Activated CD4-positive, alpha-beta memory T cell treated with anti-CD3 and anti-CD28 coated beads, Interleukin-2, amount 10 ng/mL, durations not matched to agents 7 days and 5 days (primary cell): ENCODE results near the gene FADS2. TPM values are rescaled to one million over a fixed set of nuclear protein-coding genes. Genes with fewer than 3 reads are reported as not detected.
A peak's percentile ranks its signal among the peaks of the same experiment; 100 is the strongest.

Experiments
- CTCF ChIA-PET: fragments of 350-600 bp; sonication (Branson Sonifier 250); formaldehyde crosslinking; loops from one replicate; lab custom pipeline; 2021; ENCODE audit warnings: antibody characterized with exemption, inconsistent platforms; lab: Charles Lee
- POLR2A ChIA-PET: fragments of 350-600 bp; sonication (Branson Sonifier 250); formaldehyde crosslinking; loops from one replicate; lab custom pipeline; 2021; ENCODE audit warnings: antibody characterized with exemption; lab: Charles Lee
- DNase-seq: peaks from one replicate; pipeline ENCODE4 v3.0.0-alpha.2; 2020
- H3K27ac Mint-ChIP-seq: one replicate; pipeline ENCODE4 v1.8.0; 2021; ENCODE audit warnings: mild to moderate bottlenecking, mixed read lengths
- H3K27me3 Mint-ChIP-seq: one replicate; pipeline ENCODE4 v1.8.0; 2021; ENCODE audit warnings: mixed read lengths
- H3K36me3 Mint-ChIP-seq: one replicate; pipeline ENCODE4 v1.8.0; 2021; ENCODE audit warnings: low read depth, mixed read lengths
- H3K4me1 Mint-ChIP-seq: one replicate; pipeline ENCODE4 v1.8.0; 2021; ENCODE audit warnings: mixed read lengths
- H3K4me3 Mint-ChIP-seq: one replicate; pipeline ENCODE4 v1.8.0; 2021; ENCODE audit warnings: mild to moderate bottlenecking, mixed read lengths
- H3K9me3 Mint-ChIP-seq: one replicate; pipeline ENCODE4 v1.8.0; 2021; ENCODE audit warnings: mixed read lengths
- total RNA-seq, 2 experiments: library from RNA; stranded (reverse); gene quantifications; one replicate each; pipeline ENCODE4 v1.2.3, GENCODE V29; 2021

FADS2 gene
- total RNA-seq, 2 experiments from 2014 or later = 251 to 253 TPM

GRCh38 chr11:61841636-61842527 is 13.8 kb downstream of the FADS2 start:
- H3K4me1 Mint-ChIP-seq = peaks cover 2% of the 10 kb centered on the region
- no peaks in the 10 kb centered on the region for H3K9me3 Mint-ChIP-seq
- H3K36me3 Mint-ChIP-seq = peaks cover 71% of the 10 kb centered on the region
- peak overlapping the region; percentile 9 for H3K27ac Mint-ChIP-seq
- H3K27me3 Mint-ChIP-seq = no peaks in the 10 kb centered on the region
- CTCF ChIA-PET = no interaction called here
- no peak overlapping the region for H3K4me3 Mint-ChIP-seq
- no peak for DNase-seq
- POLR2A ChIA-PET = no interaction called here

GRCh38 chr11:61842528-61842820 is 14.4 kb downstream of the FADS2 start:
- no peaks in the 10 kb centered on the region for H3K27me3 Mint-ChIP-seq
- no peak overlapping the region for H3K27ac Mint-ChIP-seq
- peaks cover 76% of the 10 kb centered on the region for H3K36me3 Mint-ChIP-seq
- POLR2A ChIA-PET = no interaction called here
- DNase-seq = no peak
- H3K9me3 Mint-ChIP-seq = no peaks in the 10 kb centered on the region
- H3K4me3 Mint-ChIP-seq = no peak overlapping the region
- peaks cover 2% of the 10 kb centered on the region for H3K4me1 Mint-ChIP-seq
- CTCF ChIA-PET = no interaction called here

- no peak for DNase-seq
- ChIA-PET CTCF (interaction anchor here (0.8 kb wide), 1 partner anchor 263 kb away, joined by 5 read pairs; no protein-coding TSS in a partner anchor), POLR2A (interaction anchor here (1.1 kb wide), 1 partner anchor 11 kb away, joined by 3 read pairs; no protein-coding TSS in a partner anchor)
- Mint-ChIP-seq H3K9me3 (no peaks in the 10 kb centered on the region), H3K36me3 (peaks cover 70% of the 10 kb centered on the region), H3K27ac (no peak overlapping the region), H3K4me1 (no peaks in the 10 kb centered on the region), H3K27me3 (no peaks in the 10 kb centered on the region), H3K4me3 (no peak overlapping the region)
Measured at GRCh38 chr11:61844909-61845565, 16.9 kb downstream of the FADS2 start.

- Mint-ChIP-seq H3K36me3 (peaks cover 68% of the 10 kb centered on the region), H3K4me1 (no peaks in the 10 kb centered on the region), H3K4me3 (no peak overlapping the region), H3K9me3 (no peaks in the 10 kb centered on the region), H3K27ac (no peak overlapping the region), H3K27me3 (no peaks in the 10 kb centered on the region)
- ChIA-PET POLR2A (no interaction called here), CTCF (no interaction called here)
- DNase-seq = no peak
Measured at GRCh38 chr11:61846362-61847020, 18.4 kb downstream of the FADS2 start.

- peaks cover 66% of the 10 kb centered on the region for H3K36me3 Mint-ChIP-seq
- ChIA-PET CTCF (no interaction called here), POLR2A (interaction anchor here (0.8 to 1.1 kb wide), 2 partner anchors 32 to 55 kb away, joined by 3 to 4 read pairs; partner anchors contain the start of genes FADS1 and FEN1)
- no peak overlapping the region for H3K27ac Mint-ChIP-seq
- no peaks in the 10 kb centered on the region for H3K4me1 Mint-ChIP-seq
- H3K4me3 Mint-ChIP-seq = no peak overlapping the region
- no peaks in the 10 kb centered on the region for H3K9me3 Mint-ChIP-seq
- DNase-seq = no peak
- no peaks in the 10 kb centered on the region for H3K27me3 Mint-ChIP-seq
Measured at GRCh38 chr11:61847914-61848581, 19.9 kb downstream of the FADS2 start.

- H3K9me3 Mint-ChIP-seq = no peaks in the 10 kb centered on the region
- H3K4me1 Mint-ChIP-seq = peaks cover 1% of the 10 kb centered on the region
- no peak overlapping the region for H3K4me3 Mint-ChIP-seq
- H3K27ac Mint-ChIP-seq = no peak overlapping the region
- CTCF ChIA-PET = interaction anchor here (1.8 kb wide), 1 partner anchor 52 kb away, joined by 5 read pairs; no protein-coding TSS in a partner anchor
- DNase-seq = no peak
- POLR2A ChIA-PET = interaction anchor here (0.8 to 1.1 kb wide), 2 partner anchors 32 to 55 kb away, joined by 3 to 4 read pairs; partner anchors contain the start of genes FADS1 and FEN1
- peaks cover 64% of the 10 kb centered on the region for H3K36me3 Mint-ChIP-seq
- H3K27me3 Mint-ChIP-seq = no peaks in the 10 kb centered on the region
Measured at GRCh38 chr11:61848631-61849030, 20.5 kb downstream of the FADS2 start.

GRCh38 chr11:61850687-61851086 is 22.6 kb downstream of the FADS2 start:
- CTCF ChIA-PET = no interaction called here
- H3K9me3 Mint-ChIP-seq = no peaks in the 10 kb centered on the region
- no peaks in the 10 kb centered on the region for H3K27me3 Mint-ChIP-seq
- POLR2A ChIA-PET = no interaction called here
- no peak overlapping the region for H3K4me3 Mint-ChIP-seq
- no peak for DNase-seq
- H3K27ac Mint-ChIP-seq = no peak overlapping the region
- H3K36me3 Mint-ChIP-seq = peaks cover 62% of the 10 kb centered on the region
- H3K4me1 Mint-ChIP-seq = peaks cover 1% of the 10 kb centered on the region

GRCh38 chr11:61851113-61851899 is 23.2 kb downstream of the FADS2 start:
- peaks cover 1% of the 10 kb centered on the region for H3K4me1 Mint-ChIP-seq
- no peak overlapping the region for H3K27ac Mint-ChIP-seq
- no peak overlapping the region for H3K4me3 Mint-ChIP-seq
- DNase-seq = no peak
- ChIA-PET POLR2A (no interaction called here), CTCF (interaction anchor here (1.0 kb wide), 1 partner anchor 230 kb away, joined by 3 read pairs; no protein-coding TSS in a partner anchor)
- H3K27me3 Mint-ChIP-seq = no peaks in the 10 kb centered on the region
- peaks cover 59% of the 10 kb centered on the region for H3K36me3 Mint-ChIP-seq
- no peaks in the 10 kb centered on the region for H3K9me3 Mint-ChIP-seq

GRCh38 chr11:61851900-61852295 is 23.8 kb downstream of the FADS2 start:
- Mint-ChIP-seq H3K27ac (no peak overlapping the region), H3K36me3 (peaks cover 54% of the 10 kb centered on the region), H3K27me3 (no peaks in the 10 kb centered on the region), H3K4me1 (peaks cover 1% of the 10 kb centered on the region), H3K4me3 (no peak overlapping the region), H3K9me3 (no peaks in the 10 kb centered on the region)
- CTCF ChIA-PET = interaction anchor here (1.0 kb wide), 1 partner anchor 230 kb away, joined by 3 read pairs; no protein-coding TSS in a partner anchor
- no peak for DNase-seq
- POLR2A ChIA-PET = no interaction called here

- Mint-ChIP-seq H3K27me3 (no peaks in the 10 kb centered on the region), H3K9me3 (no peaks in the 10 kb centered on the region), H3K27ac (no peak overlapping the region), H3K36me3 (peaks cover 38% of the 10 kb centered on the region), H3K4me1 (peaks cover 1% of the 10 kb centered on the region), H3K4me3 (no peak overlapping the region)
- ChIA-PET POLR2A (no interaction called here), CTCF (no interaction called here)
- no peak for DNase-seq
Measured at GRCh38 chr11:61853698-61854169, 25.6 kb downstream of the FADS2 start.

- H3K4me3 Mint-ChIP-seq = no peak overlapping the region
- CTCF ChIA-PET = no interaction called here
Measured at GRCh38 chr11:61854206-61854895, 26.3 kb downstream of the FADS2 start.

More at GRCh38 chr11:61854206-61854895, 26.3 kb downstream of the FADS2 start:
- Mint-ChIP-seq H3K27me3 (no peaks in the 10 kb centered on the region), H3K36me3 (peaks cover 45% of the 10 kb centered on the region), H3K4me1 (peaks cover 1% of the 10 kb centered on the region), H3K9me3 (no peaks in the 10 kb centered on the region), H3K27ac (no peak overlapping the region)
- no peak for DNase-seq
- POLR2A ChIA-PET = no interaction called here
